Measurements from ENCODE around the gene SMTN. TPM values are rescaled to one million over a fixed set of nuclear protein-coding genes. Genes with fewer than 3 reads are reported as not detected.

The SMTN gene
- polyA plus RNA-seq, 1 of the 3 experiments (the other 2 are of a cell fraction): 30.4 TPM

DNA sequence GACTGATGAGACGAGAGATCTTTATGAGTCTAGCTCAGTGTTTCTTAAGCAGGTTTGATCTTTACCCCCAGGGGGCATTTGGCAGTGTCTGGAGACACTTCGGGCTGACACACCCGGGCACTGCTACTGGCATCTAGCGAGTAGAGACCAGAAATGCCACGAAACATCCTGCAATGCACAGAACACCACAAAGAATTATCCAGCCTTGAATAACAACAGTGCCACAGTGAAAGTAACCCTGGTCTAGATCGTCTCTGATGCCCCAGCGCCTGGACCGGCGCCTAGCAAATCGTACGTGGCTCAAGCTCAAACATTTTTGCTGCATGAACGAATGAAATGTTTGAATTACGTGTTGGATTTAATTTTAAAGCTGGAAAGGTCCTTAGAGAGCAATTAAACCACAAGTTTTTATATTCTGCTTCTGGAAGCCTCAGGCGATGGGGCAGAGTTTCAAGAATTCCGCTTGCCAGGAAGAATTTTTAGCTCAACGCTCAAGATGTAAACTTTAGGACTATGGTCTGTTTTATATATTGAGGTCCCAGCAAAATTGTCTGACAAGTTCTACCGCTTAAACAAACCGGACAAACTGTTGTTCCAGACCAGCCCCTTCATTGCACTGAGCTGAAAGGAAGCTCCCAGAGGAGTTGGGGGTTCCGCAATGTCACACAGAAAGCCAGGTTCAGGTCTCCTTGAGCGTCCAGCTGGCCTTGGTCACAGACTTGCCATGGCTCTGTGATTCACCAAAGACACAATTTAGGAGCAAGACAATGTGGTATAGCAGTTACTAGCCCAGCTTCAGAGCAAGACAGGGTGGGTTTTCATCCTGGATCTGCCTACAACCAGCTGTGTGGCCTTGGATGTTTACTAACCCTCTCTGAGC, 44.2 kb upstream of the SMTN start:
- Histone ChIP-seq H3K27me3 (ENCODE audit: insufficient read depth) (no peaks in the 10 kb centered on the region), H3K79me2 (ENCODE audit: insufficient read depth) (no peaks in the 10 kb centered on the region), H3K9me3 (no peaks in the 10 kb centered on the region), H3K4me2 (no peak overlapping the region), H3K27ac (ENCODE audit: low read depth in 2 of 2, low read length in 1 of 2) (no peak overlapping the region), H3K4me3 (ENCODE audit: low read depth in 2 of 2, low read length in 1 of 2) (no peak overlapping the region), H3K36me3 (replicated peaks in 1 of 2; ENCODE audit: control insufficient read depth in 1 of 2, insufficient read depth in 2 of 2, low read length in 1 of 2) (no peaks in the 10 kb centered on the region), H3K4me1 (ENCODE audit: control insufficient read depth in 1 of 2, insufficient read depth in 2 of 2, low read depth in 1 of 2, low read length in 1 of 2) (peaks cover 0 to 3% of the 10 kb centered on the region in 2 experiments; a peak in 1 of 4 replicates), H2AFZ (ENCODE audit: low read depth) (no peak overlapping the region), H3F3A (replicated peaks; ENCODE audit: insufficient read depth) (no peaks in the 10 kb centered on the region), H3K9ac (no peak overlapping the region), H4K20me1 (ENCODE audit: insufficient read depth) (no peaks in the 10 kb centered on the region), H3K9me2 (no peaks in the 10 kb centered on the region)
- no peak for DNase-seq
- whole genome bisulfite sequencing (ENCODE audit: low lambda C conversion rate): 56% methylated on average over 18 of the region's 20 CpGs
- TF ChIP-seq FOXM1 (IDR thresholded peaks at IDR 0.05; ENCODE audit: low read depth) (no peak), SIN3A (IDR thresholded peaks at IDR 0.05; ENCODE audit: borderline replicate concordance, low read depth, low read length) (no peak), GABPA (IDR thresholded peaks at IDR 0.05; ENCODE audit: low read depth) (no peak), JUND (IDR thresholded peaks at IDR 0.05) (no peak)
- POLR2A ChIA-PET: no interaction called here
- CTCF ChIA-PET: interaction anchor here (1.1 to 1.7 kb wide), 3 partner anchors 10 to 117 kb away, joined by 3 to 8 read pairs (median 3); no protein-coding TSS in a partner anchor

DNA sequence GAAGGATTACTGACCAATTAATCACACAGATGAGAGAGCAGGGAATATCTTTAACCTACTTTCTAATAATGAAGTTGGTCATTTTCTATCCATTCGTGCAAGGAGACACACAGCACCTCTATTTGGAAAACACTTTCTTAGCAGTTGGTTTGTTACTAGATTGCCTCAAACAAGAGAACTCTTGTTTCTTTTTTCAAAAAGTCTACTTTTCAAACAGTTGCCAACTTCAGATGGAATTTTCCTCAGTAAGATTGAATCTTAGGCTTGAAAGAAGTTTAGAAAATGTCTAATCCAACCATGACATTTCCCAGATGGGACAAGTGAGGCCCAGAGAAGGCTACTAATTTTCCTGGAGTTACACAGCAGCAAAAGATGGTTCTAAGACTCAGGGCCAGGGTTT, 42.4 kb upstream of the SMTN start:
- H3K79me2 ChIP-seq (ENCODE audit: insufficient read depth): no peaks in the 10 kb centered on the region
- no peaks in the 10 kb centered on the region for H3K9me3 ChIP-seq
- no peak overlapping the region for H3K9ac ChIP-seq
- TF ChIP-seq, protein P1, sequence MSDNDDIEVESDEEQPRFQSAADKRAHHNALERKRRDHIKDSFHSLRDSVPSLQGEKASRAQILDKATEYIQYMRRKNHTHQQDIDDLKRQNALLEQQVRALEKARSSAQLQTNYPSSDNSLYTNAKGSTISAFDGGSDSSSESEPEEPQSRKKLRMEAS (IDR thresholded peaks at IDR 0.05; ENCODE audit: low read depth): no peak
- no peak for TF ChIP-seq JUND (IDR thresholded peaks at IDR 0.05)
- no peak for TF ChIP-seq RFX5 (IDR thresholded peaks at IDR 0.05; ENCODE audit: low read length)
- TF ChIP-seq MXI1 (IDR thresholded peaks at IDR 0.05; ENCODE audit: low read depth, low read length): no peak
- TF ChIP-seq, protein P2, sequence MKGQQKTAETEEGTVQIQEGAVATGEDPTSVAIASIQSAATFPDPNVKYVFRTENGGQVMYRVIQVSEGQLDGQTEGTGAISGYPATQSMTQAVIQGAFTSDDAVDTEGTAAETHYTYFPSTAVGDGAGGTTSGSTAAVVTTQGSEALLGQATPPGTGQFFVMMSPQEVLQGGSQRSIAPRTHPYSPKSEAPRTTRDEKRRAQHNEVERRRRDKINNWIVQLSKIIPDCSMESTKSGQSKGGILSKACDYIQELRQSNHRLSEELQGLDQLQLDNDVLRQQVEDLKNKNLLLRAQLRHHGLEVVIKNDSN (IDR thresholded peaks at IDR 0.05; ENCODE audit: borderline replicate concordance, low read depth): no peak
- no peak for TF ChIP-seq SIN3A (IDR thresholded peaks at IDR 0.05; ENCODE audit: borderline replicate concordance, low read depth, low read length)
- TF ChIP-seq ELF1 (IDR thresholded peaks at IDR 0.05): no peak
- TF ChIP-seq, protein P3, sequence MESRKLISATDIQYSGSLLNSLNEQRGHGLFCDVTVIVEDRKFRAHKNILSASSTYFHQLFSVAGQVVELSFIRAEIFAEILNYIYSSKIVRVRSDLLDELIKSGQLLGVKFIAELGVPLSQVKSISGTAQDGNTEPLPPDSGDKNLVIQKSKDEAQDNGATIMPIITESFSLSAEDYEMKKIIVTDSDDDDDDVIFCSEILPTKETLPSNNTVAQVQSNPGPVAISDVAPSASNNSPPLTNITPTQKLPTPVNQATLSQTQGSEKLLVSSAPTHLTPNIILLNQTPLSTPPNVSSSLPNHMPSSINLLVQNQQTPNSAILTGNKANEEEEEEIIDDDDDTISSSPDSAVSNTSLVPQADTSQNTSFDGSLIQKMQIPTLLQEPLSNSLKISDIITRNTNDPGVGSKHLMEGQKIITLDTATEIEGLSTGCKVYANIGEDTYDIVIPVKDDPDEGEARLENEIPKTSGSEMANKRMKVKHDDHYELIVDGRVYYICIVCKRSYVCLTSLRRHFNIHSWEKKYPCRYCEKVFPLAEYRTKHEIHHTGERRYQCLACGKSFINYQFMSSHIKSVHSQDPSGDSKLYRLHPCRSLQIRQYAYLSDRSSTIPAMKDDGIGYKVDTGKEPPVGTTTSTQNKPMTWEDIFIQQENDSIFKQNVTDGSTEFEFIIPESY (IDR thresholded peaks at IDR 0.05; ENCODE audit: borderline replicate concordance, low read depth): no peak
- no peak for TF ChIP-seq TAF1 (IDR thresholded peaks at IDR 0.05; ENCODE audit: borderline replicate concordance, low read depth, low read length)
- TF ChIP-seq, protein P4, sequence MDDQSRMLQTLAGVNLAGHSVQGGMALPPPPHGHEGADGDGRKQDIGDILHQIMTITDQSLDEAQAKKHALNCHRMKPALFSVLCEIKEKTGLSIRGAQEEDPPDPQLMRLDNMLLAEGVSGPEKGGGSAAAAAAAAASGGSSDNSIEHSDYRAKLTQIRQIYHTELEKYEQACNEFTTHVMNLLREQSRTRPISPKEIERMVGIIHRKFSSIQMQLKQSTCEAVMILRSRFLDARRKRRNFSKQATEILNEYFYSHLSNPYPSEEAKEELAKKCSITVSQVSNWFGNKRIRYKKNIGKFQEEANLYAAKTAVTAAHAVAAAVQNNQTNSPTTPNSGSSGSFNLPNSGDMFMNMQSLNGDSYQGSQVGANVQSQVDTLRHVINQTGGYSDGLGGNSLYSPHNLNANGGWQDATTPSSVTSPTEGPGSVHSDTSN (IDR thresholded peaks at IDR 0.05): no peak
- no peak for TF ChIP-seq GABPA (IDR thresholded peaks at IDR 0.05; ENCODE audit: low read depth)
- TF ChIP-seq, protein P5, sequence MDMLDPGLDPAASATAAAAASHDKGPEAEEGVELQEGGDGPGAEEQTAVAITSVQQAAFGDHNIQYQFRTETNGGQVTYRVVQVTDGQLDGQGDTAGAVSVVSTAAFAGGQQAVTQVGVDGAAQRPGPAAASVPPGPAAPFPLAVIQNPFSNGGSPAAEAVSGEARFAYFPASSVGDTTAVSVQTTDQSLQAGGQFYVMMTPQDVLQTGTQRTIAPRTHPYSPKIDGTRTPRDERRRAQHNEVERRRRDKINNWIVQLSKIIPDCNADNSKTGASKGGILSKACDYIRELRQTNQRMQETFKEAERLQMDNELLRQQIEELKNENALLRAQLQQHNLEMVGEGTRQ (IDR thresholded peaks at IDR 0.05; ENCODE audit: borderline replicate concordance, low read depth, low read length): no peak
- TF ChIP-seq NFIC (IDR thresholded peaks at IDR 0.05; ENCODE audit: borderline replicate concordance): no peak
- no peaks in the 10 kb centered on the region for H4K20me1 ChIP-seq (ENCODE audit: insufficient read depth)
- H3K9me2 ChIP-seq: no peaks in the 10 kb centered on the region
- ChIA-PET POLR2A (no interaction called here), CTCF (no interaction called here)
- H3K4me2 ChIP-seq: no peak overlapping the region
- DNase-seq: no peak
- H3F3A ChIP-seq (replicated peaks; ENCODE audit: insufficient read depth): no peaks in the 10 kb centered on the region
- H2AFZ ChIP-seq (ENCODE audit: low read depth): no peak overlapping the region
- H3K4me1 ChIP-seq (ENCODE audit: control insufficient read depth in 1 of 2, insufficient read depth in 2 of 2, low read depth in 1 of 2, low read length in 1 of 2): peaks cover 0 to 3% of the 10 kb centered on the region in 2 experiments; a peak in 1 of 4 replicates
- no peaks in the 10 kb centered on the region for H3K27me3 ChIP-seq (ENCODE audit: insufficient read depth)
- no peak overlapping the region for H3K4me3 ChIP-seq (ENCODE audit: low read depth in 2 of 2, low read length in 1 of 2)
- H3K36me3 ChIP-seq (replicated peaks in 1 of 2; ENCODE audit: control insufficient read depth in 1 of 2, insufficient read depth in 2 of 2, low read length in 1 of 2): no peaks in the 10 kb centered on the region
- no peak overlapping the region for H3K27ac ChIP-seq (ENCODE audit: low read depth in 2 of 2, low read length in 1 of 2)
- whole genome bisulfite sequencing (ENCODE audit: low lambda C conversion rate): 70% methylated on average over 1 of the region's 1 CpG

Measured in SK-N-SH (cell line).